NAMALWA (cell line): ENCODE results near the gene AHNAK2.
A peak's percentile ranks its signal among the peaks of the same experiment; 100 is the strongest.

Experiments
- DNase-seq: peaks from one replicate; pipeline ENCODE4 v3.0.0-alpha.2; 2015; ENCODE audit warnings: low spot score

Gene AHNAK2

DNA sequence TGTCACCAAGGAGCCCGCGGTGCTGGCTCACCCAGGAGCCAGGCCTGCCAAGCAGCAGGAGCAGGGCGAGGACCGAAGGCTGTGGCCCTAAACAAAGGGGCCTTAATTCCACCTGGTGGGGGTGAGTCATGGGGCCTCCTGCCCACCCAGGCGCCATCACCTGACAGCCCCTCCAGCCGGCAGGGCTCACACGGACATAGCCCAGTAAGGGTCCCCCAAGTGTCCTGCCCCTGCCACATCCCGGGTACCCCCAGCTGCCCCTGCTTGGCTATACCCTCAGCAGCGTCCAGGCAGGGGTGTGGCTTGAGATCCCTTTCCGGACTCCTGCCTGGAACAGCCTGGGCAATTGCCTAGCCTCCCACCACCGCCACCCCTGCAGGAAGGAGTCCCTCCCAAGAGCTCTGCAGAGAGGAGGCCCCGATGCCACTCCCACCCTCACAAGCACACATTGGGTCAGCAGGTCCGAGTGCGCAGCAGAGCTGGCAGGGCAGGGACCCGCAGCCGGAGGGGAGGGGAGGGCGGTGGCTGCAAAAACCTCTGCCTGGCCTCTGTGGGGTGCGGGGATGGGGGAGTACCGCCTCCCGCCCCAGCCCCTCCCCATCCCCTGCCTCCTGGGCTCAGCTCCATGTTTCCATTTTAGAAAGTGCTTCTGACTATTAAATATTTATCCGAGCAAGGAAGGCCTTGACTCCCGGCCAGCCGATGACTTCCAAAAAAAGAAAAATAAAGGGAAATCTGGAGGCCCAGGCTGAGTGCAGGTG is 4.6 kb downstream of the AHNAK2 start:
- DNase-seq, result no peak

DNA sequence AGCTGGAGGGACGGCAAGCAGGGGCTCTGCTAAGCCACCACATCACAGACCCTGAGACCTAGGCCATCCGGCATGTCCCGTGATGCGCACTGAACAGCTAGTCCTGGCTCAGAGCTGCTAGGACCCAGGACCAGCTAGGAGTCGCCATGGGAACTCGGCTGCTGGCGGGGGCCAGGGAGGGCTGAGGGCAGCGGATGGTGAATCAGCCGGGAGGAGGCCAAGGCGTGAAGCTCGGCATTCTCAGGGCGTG is 5.1 kb downstream of the AHNAK2 start:
- DNase-seq, result no peak

DNA sequence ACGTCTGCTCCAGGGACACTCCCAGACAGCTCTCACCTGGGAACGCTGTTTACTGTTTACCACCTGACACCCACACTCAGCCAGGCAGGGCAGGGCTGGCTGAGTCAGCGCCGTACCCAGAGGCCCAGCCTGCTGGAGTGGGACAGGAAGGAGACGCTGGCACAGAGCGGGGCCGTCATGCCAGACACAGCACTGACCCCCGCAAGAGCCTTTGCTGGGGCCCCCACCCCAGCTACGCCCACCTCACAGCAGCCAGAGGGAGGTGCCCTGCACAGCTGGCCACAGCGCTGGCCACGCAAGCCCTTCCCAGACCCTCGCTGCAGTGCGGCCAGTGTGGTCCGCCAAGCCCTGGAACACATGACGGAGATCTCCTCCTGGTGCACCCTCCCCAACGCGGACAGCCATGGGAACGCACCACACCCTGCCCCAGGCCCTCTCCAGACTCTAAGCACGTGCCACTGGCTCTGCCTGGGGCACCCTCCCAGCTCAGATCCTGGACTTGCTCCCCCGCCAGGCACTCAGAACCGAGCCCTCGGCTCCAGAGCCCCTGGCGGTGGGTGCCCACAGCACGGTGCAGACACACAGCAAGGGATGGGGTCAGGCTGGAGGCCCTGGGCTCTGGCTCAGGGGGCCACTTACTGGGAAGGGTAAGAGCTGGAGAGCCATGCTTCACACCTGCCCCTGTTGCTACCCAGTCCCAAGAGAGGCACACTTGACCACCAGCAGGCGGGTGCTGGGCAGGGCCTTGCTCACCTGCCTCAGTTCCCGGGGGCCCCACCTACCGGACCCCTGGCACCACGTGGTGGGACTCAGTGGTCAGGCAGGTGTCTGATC is 5.7 kb downstream of the AHNAK2 start:
- no peak for DNase-seq

DNA sequence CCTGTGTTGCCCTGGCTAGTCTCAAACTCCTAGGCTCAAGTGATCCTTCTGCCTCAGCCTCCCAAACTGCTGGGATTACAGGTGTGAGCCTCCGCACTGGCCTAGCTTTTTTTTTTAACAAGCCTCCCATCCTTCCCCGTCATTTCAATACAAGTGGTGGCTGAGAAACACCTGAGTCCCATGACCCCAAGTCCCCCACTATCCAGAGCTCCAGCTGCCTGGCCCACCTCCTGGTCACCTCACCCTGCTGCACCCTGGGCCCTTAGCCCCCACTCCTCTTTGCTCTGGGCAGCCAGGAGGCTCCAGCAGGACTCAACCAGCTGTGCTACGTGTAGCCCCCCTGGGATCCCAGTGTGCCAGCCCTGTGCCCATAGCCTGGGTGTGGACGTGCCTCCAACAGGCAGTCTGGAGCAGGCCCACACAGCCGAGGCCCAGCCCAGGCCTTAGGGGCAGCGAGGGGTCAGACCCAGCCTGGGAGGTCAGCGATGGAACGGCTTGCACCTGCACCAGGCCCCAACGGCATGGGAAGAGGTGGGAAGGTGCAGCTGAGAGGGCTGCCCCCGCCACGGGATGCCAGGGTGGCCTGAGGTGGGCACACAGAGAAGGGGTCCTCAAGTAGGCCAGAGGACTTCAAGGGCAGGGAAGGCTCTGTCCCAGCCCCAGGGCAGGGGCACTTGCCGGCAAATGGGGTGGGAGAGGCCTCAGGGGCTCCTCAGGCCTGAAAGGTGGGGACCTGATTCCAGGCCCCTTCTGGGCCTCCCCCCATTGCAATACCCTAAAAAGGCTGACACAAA is 6.5 kb downstream of the AHNAK2 start:
- no peak for DNase-seq

DNA sequence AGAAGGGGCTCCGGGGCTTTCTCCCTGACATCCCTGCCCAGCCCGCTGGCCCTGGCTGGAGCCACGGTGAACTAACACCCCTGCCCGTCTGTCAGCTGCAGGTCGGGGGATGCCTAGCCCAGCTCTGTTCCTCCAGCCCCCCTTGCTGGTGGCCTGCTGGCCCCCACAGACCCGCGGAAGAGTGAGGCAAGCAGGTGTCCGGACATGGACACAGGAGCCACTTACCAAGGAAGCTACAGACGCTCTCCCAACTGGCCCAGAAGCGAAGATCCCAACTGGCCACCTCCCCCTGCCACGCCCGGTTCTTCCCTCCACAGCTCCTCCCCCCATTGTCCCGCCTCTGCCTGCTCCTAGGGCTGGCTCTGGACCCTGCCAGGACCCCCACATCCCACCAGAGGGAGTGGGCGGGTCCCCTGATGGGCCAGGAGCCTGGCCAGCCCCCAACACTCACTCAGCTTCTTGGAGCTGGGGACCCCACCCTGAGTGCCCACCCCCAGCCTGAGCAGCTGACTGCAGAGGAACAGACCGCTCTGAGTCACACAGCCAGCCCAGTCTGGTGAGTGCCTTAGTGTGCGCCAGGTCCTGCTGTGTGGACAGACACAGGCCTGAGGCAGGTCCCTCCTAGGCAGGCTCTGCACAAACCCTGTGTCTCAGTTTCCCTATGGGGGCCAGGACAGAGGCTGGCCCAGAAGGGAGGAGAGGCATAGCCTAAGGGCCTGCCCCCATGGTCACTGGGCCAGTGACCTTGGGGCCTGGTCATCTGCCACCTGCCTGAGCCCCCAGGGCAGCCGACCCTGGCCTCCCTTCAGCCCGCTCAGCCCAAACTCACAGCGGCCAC is 7.7 kb downstream of the AHNAK2 start:
- no peak for DNase-seq

DNA sequence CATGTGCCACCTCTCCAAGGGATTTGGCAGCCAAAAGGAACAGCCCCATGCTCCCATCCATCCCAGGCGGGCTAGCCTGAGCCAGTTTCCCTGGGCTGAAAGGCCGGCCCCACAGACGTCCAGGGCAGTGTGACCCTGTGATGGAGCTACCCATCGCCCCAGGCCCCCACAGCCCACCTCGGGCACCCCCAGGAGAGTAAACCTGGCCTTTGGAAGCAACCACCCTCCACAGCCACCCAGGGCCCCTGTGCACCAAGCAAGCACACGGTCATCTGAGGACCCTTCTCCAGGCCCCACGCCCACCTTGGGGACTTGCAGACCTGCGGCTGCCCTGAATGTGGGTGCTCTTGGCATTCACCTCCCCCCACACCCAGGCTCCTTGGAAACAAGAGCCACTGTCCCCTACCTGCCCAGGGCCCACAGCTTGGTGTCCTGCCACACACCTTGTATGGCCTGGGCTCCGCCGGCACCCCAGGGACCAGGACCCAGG is 8.4 kb downstream of the AHNAK2 start:
- DNase-seq, result no peak

DNA sequence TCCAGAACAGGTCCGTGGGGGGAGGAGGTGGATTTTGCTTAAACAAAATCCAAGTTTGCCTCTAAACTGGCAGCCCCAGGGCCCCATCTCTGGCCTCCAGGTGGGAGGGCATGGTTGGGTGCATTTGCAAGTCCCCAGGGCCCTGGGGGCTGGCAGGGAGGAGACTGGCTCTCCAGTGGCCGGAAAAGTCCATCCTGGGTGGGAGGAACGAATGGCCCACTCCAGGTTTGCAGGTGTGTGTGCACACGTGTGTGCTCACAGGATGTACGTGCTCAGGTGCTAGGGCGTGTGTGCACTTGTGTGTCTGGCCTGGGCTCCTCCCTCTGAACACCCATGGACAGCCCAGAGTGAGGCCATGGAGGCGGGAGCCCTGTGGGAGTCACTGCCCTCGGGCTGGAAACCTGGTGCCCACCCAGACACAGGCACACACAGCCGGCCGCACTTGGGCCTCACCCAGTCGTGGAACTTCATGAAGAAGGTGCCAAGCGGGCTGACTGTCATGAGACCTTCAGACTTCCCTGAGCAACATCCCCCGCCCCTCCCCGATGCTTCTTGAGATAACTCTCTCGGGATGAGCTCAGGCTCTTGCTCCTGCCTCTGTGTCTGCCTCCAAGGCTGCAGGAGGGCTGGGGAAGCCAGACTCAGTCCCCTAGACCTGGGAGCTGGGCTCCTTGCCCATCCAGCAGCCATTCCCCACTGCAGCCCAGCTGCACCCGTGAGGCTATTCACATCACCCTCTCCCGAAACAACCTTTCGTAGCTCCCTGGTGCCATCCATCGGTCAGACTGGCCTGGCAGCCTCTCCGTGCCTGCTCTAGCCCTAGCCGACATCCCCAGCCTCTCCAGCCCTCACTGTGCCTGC is 9.4 kb downstream of the AHNAK2 start:
- peak; percentile 59 for DNase-seq

DNA sequence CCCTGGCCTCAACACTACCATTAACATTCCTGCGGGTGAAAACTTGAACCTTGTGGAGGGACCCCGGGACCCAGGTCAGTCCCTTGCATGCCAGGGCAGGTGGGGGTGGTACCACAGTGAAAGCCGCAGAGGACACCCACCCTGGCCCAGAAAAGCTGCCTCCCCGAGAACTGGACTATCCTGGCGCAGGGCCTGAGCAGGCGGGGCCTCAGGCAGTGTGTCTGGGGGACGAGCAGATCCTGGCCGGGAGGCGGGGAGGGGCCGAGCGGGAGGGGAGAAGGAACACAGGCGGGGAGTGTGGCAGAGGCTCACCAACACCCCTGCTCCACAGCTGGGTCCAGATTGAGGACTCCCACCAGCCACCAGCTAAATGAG is 10.0 kb downstream of the AHNAK2 start:
- no peak for DNase-seq

DNA sequence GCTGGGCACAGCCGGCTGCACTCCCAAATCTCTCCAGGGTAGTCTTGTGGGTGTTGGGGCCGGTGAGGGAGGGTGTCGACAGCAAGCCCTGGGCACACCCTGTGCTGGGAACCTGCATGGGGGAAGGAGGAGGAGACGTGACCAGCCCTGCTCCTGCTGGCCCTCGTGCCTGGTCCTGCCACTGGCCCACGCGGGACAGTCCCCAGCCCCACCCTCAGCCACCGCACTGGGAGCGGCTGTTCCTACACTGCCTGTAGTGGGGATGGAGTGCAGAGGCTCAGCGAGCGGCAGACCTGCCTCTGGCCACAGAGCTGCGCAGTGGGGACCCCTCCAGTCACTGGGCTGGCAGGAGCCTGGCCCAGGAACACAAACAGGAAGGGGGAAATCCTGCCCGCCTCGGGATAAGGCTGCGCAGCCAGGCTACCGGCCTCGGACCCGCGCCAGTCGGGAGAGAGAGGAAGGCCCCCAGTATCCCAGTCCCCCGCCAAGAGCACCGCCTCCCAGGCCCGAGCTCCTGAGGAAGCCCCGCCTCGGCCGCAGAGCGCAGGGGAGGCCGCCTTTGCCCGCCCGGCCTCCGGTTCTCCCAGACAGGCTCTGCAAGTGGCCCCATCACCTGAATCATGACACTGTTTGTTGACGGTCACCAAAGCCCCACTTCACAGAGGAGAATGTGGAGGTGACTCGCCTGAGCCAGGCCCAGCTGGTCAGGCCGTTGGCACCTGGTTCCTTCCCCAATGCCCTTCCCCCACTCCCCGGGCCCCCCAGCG is 10.6 kb downstream of the AHNAK2 start:
- DNase-seq, result no peak

DNA sequence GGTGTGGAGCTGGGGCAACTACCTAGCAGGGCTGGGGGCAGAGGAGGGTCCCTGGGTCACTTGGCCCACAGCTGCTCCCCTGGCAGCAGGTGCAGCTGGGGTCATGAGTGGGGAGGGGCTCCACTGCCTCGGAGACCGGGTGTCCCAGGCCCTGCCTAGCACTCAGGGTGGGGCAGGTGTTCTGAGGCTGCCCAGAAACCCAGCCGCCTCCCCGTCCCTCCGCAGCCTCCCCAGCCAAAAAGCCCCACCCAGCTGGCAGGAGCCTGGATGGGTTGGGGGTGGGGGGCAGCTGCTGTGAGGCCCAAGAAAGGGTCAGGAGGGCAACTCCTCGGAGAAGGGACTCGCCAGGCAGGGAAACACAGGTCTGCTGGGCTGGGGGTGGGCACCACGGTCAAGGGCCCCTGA is 11.2 kb downstream of the AHNAK2 start:
- no peak for DNase-seq

DNA sequence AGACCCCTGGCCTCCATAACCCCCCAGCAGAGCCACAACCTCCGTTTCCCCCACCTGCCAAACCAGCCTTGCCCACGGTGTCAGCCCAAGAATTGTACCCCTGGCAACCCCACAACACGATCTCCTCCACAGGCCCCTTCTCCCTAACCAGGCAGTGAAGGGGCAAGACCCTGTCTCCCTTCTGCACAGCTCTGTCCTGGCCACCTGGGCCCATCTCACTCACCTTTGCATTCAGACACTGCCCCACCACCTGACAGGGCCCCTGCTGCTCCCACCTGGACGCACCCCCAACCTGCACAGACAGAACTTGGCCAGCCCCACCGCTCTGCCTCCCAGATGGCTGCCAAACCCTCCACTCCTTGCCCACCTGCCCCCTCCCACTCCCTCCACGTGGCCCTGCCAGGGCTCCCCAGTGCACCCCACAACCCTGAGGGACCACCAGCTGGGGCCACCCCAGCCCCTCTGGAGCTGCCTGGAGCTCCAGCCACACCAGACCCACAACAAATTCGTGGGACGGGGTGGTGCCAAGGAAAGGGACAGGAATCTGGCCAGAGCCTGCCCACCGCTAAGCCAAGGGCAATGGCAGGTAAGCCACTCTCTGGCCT is 11.8 kb downstream of the AHNAK2 start:
- no peak for DNase-seq

DNA sequence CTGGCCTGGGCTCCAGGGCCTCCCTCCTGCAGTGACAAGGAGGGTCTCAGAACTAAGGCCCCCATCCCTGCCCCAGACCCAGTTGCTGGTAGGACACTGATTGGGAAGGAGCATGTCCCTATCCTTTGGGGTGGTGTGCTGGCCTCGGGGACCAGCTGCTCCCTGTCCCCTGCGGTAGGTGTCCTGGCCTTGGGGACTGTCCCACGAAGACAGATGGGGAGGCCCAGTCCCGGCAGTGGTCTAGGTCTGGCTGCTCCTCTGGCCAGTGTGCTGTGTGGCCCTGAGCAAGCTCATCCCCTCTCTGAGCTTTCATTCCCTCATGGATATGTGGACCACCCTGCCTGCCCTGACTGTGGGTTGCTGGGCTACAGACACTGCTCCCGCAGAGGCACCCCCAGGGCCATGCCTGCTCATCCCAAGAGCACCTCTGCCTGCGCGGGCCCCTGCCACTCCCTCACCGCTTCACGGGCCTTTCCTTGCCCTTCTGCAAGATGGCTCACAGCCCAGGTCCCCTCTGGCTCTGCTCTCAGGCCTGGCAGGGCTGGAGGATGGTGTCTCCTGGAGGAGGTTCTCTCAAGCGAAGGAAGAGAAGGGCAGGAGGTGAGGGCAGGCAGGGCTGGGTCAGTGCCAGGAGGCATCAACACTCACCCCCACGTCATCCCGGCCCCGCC is 12.5 kb downstream of the AHNAK2 start:
- no peak for DNase-seq

DNA sequence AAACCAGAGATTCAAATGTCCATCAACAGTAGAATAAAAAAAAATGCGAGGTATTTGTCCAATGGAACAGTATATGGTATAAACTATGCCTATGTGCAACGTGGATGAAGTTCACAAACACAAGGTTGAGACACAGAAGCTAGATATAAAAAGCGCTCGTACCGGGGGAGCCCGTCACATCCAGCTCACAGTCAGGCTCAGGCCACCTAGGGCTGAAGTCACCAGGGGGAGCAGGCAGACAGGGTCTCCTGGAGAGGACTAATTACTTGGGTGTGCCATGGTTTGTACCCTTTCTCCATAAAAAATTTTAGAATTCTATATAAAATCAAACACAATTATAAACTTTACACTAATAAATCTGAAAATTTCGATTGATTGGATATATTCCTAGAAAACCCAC is 13.6 kb downstream of the AHNAK2 start:
- DNase-seq, result no peak

DNA sequence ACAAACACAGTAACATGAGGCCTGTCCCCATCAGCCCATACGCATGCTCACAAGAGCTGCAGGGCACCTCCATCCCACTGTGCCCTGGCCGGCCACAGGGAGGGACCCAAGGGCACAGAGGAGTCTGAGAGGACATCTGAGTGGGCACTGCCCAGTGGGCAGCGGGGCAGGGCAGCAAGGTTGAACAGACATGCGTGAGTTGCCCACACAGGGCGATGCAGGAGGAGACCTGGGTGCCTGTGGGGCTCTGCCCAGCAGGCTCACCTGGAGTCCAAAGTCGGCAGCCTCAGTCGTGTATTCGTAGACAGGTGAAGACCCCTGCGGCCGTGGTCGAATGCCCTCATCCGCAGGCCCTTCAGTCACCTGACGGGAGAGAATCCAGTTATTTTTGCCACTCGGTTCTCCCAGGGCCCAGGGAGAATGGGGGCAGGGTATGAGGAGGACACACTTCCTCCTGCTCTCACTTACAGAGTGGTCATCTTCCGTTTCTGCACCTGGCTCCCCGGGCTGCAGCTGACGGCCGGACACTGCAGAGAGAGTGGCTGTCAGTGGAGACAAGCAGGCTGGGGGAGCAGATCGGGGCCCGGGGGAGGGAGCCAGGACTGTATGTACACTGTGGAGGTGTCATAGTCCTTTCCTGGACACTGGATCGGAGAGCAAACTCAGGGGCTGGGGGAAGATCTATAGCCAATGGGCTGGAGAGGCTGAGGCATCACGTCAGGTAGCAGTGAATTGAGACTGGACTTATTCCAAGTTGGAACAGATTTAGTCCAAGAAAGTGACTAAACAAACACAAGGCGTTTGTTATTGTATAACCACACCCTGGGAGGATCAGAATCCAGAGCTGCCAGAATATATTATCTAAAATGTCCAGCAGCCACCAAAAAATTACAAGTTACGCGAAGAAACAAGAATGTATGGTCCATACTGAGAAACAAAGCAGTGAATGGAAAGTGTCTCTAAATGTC is 20.7 kb downstream of the AHNAK2 start:
- no peak for DNase-seq

DNA sequence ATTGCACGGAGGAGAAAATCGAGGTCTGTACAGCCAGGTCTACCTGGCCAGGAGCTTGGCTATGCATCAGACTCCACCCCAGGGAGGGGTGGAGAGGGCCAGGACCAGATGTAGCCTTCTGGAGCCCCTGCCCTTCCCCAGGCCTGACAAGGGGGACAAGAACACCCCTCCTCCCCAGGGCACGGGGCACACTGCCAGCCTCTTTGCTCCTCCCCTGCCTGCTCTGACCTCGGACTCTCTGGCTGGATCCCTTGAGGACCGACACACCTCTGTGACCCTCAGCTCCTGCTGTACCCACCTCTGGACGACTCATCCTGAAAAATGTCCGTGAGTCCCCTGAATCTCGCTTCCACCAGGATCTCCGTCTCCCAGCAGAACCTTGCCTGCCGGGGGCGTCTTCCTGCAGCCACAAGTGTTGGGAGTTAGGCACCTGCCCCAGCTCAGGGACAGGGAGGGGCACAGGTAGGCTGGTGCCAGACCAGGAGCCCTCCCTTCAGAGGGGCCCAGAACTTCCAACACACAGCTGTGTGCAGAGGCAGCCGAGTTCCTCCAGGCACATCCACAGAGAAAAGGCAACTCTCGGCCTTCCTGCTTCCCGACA is 21.8 kb downstream of the AHNAK2 start:
- DNase-seq, result no peak

DNA sequence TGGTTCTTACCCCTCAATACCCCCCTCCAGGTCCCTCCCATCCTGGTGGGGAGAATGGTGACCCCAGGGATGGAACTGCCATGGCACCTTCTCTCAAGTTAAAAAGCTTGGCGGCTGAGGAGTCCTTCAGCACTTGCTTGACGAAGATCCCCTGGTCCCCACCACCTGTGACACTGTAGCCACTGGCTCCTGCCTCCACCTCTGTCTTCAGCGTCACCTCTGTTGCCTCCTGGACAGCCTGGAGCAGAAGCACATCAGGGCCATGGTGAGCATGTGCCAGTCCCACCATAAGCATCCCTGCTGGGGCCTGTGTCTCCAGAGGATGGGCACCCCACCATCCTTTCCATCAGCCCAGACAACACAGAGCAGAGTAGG is 22.8 kb downstream of the AHNAK2 start:
- no peak for DNase-seq

DNA sequence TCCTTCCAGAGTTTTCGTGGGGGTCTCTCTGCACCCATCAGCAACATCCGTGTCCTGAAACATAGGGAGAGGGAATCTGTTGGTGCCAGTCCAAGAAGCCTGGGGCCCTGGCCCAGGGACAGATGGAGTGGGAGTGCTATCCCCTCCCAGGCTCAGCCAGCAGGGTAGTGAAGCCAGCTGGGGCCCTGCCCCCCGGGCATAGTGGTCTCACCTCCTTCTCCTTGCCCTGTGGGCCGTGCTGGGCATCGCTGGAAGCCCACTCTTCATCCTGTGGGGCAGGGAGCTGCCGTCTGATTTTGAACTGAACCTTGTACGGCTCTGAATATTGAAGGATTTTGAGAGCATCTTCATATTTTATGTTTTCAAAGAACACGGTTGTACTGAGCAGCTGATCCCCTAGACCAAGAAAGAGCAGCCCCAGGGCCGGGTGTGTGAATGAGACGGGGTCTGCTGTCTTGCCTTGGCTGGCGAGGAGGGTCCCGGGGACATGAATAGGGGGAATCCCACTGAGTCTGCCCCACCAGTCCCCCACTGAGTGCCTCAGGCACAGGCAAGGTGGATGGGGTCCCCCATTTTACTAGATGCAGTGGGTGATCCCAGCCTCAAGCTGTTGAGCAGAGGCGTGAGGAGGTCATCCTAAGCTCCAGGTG is 23.3 kb downstream of the AHNAK2 start:
- no peak for DNase-seq
